Muscle of arm (tissue), 12 donors: Measurements from ENCODE around the gene KCNJ11. TPM values are rescaled to one million over a fixed set of nuclear protein-coding genes. Genes with fewer than 3 reads are reported as not detected.

Source experiments
- DNase-seq: peaks from one replicate; pipeline ENCODE4 v3.0.0-alpha.2; 2013
- polyA plus RNA-seq, 12 donors: library from polyadenylated mRNA; unstranded; fragments of 120-200 nt; gene quantifications; one replicate each; pipeline ENCODE4 v1.2.1, GENCODE V29; 2013; ENCODE audit not compliant: insufficient read length in 12 of 12

KCNJ11 gene
- polyA plus RNA-seq, 12 donors: 5.5 to 28.1 (median 12.4) TPM; not detected in 1

DNA sequence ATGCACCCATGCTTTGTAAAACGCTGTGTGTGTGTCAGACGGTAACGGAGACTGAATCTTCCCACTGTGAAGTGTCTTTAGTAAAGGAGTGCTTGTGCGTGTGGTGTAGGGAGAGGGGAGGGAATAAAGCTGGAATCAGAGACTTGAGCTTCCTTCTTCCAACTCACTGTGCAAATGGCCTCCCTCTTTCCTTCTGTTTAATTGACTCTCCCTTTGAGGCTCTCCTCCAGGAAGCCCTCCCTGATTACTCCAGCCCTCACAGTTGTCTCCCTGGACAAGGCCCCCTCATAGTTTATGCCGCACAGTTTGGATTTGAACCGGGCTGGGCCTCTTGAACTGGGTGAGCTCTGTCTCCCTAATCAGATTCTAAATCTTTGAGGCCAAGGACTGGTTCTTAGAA lies 23.0 kb upstream of the KCNJ11 start:
- DNase-seq: no peak

DNA sequence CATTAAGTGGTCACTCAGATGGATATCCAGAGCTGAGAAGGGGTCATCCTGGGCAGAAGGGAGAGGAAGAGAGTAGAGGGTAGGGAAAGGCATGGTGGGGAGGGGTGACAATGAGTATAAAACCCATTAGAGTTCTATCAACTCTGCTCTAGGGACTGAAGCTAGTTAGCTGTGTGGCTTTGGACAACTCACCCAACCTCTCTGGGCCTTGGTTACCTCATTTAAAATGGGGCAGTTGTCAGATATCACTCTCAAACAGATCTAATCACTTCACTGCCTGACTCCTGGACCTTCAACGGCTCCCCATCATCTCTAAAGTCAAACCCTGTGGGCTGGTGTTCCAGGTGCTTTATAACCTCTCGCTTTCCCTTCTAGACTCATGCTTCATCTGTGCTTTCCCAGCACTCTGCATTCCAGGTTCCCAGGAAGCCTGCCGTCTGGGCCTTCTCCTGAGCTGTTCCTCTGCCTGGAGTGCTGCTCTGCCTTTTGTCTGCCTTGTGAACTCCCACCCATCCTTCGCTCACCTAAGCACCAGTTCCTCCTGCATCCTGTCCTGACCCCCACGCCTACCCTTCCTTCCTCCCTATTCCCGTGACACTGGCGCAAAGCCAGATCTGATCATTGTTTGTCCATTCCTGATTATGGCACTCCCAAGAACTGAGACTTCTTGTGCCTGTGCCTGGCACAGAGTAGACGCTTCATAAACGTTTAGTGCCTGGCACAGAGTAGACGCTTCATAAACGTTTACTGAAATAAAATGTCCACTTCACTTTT lies 22.3 kb upstream of the KCNJ11 start:
- no peak for DNase-seq

DNA sequence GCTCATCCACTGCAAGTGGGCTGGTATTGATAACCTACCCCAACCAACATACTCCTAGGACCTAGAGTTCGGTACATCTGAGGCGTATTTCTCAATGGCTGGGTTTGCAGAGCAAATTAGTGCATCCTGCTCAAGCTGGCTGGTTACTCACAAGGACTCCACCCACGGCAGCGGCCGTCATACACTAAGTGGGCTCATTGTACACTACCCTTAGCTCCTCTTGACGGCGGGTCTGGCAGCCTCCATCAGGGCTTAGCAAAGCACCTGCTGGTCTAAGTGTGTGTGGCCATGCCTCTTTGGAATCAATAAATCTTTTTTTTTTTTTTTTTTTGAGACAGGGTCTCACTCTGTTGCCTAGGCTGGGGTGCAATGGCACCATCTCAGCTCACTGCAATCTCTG lies 20.2 kb upstream of the KCNJ11 start:
- DNase-seq: no peak

DNA sequence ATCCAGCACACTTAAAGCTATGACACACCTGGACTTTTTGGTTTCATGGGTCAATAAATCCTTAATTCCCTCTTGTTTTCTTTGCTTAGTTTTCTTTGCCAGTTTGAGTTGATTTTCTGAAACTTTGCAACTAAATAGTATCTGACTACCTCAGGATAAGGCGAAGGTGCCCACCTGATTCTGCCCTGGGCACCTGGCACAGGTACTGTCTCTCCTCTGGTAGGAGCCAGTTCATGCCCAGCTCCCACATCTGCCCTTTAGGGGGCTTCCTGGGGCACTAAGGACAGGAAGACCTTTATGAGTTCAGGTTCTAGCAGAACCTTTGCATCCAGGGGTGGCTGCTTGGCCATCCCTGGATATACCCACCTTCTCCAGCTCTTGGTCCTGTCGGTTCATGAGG lies 19.6 kb upstream of the KCNJ11 start:
- no peak for DNase-seq

DNA sequence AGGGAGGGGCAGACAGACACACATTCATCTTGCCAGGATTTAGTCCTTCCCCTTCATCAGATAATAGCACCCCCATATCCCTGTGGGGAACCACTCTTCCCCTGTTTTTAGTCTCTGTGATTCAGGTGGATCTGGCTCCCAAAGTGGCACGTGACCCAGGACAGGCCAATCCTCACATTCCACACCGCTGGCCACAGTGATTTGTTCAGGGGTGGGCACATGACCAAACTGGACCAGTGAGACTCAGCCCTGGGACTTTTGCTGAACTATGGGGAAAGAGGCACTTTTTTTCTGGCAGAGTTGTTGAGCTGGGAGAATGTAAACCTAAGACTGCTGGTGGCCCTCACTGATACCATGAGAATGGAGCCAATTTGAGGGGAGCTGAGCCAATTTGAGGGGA lies 19.1 kb upstream of the KCNJ11 start:
- no peak for DNase-seq

DNA sequence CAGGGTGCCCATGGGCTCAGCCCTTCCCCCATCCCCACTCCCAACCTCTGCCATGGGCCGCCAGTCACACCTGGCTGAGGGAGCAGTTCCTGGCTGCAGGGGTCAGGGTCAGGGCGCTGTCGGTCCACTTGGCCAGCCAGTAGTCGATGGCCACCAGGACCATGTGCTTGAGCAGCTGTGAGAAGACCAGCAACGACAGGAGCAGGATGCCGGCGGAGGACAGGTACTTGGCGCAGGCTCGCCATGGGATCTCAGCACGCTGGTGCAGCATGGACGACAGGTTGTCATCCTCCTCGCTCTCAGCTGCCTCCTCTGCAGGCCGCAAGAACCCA lies 18.3 kb upstream of the KCNJ11 start:
- no peak for DNase-seq

DNA sequence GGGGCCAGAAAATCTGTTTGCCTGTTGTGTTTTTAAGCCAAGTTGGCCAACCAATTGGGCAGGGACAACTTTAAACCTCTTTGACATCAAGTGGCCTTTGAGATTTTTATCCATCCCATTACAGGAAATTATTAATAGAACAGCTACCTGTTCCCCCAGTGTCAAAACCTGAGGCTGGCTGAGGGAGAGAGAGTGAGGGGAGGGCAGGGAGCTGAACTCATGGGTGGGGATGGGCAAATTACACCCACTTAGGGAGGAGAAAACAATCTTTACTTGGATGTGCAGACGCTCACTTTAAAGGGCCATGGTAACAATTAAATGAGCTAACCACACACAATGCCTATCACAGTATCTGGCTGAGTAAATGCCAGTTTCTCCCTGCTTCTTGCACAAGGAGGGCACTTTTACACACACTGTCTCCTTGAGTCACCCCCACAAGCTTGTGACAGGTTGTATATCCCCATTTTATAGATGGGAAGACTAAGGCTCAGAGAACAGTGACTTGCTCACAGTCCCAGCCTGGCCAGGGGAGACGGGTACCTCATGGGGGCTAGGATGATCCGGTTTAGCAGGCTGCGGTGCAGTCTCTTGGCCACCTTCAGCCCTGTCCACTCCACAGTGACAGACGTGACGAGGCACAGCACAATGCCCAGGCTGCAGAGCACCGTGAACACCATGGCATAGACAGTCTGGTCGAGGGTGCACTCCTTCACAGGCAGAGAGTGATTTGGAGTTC lies 17.8 kb upstream of the KCNJ11 start:
- DNase-seq: no peak

DNA sequence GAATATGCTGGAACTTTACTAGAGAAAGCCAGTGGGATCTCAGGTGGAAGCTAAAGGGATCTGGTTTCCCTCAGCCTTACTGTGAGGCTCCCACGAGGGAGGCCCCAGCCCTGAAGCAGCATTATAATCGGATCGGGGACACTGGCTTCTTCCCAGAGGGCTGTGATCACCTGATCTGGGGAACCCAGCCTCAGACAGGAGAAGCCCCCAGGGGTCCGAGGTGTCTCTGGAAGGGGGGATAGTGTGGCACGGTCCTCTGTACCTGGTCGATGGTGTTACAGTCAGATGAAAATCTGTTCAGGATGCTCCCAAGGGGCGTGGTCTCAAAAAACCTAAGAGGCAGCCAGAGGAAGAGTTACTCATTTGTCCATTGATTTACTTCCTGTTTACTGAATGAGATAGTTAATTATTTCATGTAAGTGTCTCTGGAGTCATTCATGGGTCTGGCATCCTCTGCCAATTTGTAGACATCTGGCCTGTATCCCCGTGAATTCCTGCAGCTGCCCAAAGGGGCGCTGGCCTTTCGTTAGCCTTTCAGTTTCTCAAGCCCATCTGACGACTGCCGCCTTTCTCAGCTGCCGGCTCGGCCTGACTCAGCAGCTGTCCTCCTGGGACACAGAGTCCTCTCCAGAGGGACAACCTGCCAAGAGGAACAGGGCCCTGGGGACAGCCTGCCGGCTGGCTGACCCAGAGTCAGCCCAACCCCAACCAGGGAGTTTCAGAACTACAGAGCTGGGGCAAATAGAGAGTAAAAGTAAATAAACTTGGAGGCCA lies 17.0 kb upstream of the KCNJ11 start:
- no peak for DNase-seq

DNA sequence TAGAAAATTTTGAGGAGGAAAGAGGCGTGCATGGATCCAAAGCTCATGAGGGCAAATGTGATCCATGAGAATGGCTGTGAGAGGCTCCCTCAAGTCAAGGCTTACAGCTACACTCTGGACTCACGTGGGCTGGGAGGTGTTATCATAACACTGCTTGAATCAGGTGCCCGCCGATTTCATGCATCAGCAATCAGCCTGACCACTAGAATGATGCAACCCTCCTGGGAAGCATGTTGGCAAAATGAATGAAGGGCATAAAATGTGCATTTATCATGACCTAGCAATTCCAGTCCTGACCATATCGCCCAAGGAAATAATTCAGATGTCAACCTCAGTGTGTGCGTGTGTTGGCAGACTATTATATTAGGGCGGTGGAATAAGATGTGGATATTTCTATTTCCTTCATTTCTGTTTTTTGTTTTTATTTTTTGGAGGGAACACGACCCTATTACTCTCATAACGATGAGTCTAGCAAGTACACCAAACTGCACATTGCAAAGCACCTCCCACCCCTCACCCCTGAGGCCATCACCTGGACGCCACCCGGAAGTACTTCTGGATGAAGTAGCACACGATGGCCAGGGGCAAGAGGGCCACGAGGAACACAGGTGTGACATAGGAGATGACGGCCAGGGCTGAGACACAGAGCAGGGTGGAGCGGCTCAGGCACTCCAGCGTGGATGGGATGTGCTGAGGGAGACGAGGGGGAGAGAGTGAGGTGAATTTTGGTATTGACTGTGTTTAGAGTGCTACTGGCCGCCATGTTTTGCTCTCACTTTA lies 15.7 kb upstream of the KCNJ11 start:
- DNase-seq: no peak

DNA sequence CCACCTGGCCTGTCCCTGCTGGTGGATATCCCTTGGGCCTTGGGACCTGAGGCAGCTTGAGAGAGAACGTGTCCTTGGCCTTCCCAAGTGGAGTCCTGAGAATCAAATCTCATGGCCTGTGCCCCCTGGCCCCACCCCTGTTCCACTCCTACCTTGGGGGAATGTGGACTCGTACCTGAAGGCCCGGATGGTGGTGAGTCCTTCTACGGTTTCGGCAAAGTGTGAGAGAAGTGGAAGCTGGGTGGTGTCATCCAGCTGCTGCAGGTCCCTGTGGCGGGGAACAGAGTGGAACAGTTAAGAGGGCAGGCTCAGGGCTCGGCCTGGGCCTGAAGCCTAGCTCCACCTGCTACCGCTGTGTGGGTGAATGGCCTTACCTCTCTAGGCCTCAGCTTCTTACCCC lies 14.0 kb upstream of the KCNJ11 start:
- DNase-seq: no peak

DNA sequence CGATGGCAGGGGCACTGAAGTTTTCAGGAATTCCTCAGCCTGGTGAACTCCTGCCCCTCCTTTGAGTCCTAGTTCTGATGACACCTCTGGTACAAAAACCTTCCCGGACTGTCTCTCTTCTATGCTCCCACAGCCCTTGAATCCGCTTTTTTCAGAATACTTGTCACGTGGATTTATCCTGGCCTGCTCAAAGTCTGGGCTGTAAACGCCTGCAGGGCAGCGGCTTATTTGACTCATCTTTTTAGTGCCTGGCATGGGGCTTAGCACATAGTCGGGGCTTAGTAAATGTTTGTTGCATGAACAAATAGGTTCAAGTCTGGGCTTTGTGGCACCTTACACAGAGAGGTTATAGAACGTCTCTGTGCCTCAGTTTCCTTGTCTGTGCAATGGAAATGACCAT lies 13.4 kb upstream of the KCNJ11 start:
- DNase-seq: no peak

DNA sequence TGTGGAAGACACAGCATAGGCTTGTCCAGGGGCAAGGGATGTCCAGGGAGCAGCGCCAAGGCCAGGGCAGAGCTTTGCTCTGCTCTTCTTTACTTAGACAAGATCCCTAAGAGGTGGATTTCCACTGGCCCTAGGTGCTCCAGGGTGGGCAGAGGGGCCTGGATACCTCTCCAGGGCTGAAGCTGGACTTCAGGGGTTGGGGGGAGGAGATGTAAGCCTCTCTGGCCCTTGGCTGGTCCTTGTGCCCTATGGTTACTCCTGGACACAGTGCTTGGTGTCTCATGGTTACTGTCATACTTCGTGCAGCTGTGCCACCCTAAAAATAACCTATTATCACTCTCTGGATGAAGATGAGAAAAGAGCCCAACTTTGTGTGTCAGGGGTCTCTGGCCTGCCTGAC lies 12.9 kb upstream of the KCNJ11 start:
- no peak for DNase-seq

DNA sequence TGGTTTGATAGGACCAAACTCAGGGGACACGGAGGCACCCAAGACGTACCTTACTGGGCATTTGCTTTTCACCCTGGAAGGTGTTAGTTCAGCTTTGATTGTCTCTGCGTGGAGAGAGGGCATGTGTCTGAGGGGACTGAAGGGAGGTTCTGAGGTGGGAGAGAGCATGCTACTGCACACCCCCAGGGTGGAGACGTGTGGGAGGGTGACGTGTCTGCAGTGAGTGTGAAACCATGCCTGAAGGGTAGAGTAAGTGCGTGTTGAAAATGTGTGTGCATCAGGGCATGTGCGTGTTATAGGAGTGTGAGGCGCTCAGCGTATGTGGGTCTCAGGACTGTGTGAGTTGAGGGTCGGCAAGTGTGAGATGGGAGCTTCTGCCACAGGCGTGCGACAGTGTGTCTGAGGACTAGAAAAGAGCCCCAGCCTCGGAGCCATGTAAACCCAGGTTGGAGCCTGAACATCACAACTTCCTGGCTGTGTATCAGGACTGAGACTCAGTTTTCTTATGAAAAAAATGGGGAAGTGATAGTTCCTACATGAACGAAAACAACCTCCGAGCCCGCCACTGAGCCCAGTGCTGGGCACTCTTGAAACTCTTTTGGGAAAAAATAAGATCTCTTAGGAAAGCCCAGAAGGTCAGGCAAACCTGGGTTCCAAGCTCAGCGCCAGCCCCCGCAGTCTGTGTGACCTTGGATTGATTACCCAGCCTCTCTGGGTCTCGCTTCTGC lies 11.8 kb upstream of the KCNJ11 start:
- no peak for DNase-seq

DNA sequence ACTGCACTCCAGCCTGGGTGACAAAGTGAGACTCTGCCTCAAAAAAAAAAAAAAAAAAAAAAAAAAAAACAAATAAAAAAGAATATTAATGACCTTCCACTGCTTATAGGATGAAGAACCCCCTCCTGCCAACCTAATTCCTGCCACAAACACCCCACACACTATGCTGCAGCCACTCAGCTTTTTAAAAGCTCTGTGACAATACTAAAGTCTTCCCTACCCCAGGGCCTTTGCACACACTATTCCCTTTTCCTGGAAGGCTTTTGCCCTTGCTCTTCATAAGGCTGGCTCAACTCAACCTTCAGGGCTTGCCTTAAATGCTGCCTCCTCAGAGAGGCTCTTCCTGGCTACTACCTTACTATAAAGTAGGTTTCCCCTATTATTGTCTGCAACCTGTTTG lies 10.8 kb upstream of the KCNJ11 start:
- DNase-seq: no peak

DNA sequence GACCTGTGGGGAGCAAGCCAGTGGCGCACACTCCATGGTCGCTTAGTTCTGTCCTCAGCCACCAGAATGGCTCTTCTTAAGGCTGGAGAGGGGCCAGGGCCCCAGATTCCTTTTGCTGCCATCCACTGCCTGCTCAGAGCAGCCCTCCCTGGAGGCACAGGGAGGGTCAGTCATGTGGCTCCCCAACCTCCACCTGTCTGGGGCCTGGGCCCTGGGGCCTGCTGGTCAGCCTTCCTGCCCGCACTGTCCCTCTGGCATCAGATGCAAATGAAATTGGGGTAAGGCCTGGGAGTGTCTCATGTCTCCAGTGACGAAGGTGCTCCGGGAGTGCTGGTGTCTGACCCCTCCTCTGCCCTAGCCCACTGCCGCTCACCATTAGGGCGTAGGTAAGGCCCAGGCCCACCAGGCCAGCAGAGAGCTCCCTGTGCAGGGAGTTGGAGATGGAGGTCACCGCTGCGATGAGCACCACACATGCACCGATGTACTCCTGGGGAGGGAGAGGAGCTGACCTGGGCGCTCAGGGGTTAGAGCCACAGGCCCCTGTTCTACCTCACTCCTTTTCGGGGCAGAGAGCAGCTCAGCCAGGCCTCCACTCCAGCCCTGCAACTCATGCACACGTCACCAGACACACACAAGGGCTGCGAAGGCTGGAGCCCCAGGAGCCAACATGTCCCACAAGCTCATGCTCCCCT lies 9.0 kb upstream of the KCNJ11 start:
- no peak for DNase-seq

DNA sequence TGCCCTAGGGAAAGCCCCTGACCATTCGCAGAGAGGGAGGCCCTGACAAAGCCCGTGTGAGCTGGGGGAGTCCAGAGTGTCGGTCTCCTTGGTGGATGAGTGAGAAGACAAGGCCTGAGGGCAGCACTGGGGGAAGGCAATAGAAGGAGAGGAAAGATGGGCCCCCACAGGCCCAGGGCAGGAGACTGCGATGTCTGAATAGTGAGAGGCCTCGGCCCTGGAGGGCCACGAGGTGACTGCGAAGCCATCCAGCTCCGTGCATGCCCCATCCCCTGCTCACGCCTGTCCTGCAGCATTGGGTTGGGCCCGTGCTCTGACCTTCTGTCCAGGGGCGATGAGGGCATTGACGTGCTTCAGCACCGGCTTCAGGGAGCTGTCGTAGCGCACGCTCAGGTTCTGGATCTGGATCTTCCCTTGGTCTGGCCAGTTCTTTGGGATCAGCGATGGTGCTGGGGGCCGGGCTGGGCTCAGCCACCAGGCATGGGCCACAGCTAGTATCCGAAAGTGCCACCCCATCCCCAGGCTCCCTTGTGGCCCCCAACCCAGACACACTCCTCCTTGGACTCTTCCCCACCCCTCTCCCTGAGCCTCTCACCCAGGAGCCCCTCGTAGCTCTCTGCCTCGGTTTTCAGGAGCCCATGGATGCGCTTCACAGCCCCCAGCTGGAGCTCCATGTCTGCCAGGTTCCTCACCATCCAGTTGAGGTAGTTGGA lies 8.3 kb upstream of the KCNJ11 start:
- no peak for DNase-seq

DNA sequence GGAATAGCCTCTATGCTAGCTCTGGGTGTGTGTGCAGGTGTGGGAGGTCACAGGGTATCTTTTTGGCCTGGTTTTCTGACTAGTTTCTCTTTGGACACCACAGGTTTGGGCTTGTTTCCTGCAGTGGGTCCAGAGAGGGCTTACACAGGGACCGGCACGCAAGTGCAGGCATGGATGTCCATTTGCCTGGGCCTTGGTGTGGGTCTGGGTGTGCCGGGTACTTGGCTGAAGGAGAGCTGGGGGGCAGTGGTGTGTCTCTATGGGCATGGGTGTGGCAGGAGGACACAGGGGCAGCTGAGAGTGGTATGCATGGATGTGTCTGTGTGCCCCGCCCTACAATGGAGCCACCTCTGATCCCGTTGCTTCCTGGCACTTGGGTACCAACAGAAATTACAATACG lies 7.5 kb upstream of the KCNJ11 start:
- DNase-seq: no peak

DNA sequence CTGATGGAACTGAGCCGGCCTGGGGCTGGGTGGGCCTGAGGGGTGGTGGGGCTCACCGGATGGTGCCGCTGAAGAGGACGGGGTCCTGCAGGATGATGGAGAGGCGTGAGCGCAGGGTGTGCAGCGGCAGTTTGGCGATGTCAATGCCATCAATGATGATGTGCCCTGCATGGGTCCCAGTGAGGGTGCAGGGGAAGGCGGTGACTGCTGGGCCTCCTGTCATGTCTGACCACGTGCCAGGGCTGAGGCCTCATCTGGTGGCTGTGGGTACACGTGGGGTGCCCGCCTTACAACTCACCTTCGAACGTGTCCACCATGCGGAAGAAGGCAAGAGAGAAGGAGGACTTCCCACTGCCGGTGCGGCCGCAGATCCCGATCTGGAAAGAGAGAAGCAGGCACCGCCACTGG lies 7.1 kb upstream of the KCNJ11 start:
- DNase-seq: no peak

DNA sequence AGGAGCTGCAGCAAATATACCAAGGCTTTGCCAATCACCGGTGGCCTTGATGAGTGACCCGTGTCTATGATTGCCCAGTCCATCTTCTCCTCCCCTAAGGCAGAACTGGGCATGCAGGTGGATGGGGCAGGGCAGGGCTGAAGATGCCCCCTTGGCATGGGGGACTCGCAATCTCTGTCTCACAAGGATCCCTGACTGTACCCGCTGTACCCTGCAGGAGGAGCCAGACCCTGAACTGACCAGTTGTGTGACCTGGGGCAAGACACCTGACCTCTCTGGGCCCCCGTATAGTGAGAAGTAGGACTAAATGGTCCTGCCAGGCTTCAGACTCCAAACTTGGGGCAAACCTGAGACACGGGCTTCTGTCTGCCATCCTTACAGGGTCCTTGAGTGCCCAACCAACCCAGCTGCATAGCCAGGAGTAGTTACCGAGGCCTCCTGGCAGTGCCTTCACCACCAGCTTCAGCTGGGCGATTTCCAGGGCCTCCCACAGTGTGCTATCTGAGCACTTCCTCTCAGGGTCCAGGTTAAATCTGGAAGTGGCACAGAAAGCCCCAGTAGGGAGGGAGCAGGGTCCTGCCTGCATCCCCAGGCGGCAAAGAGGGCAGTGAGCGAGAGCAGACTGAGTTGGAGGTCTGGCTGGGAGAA lies 6.4 kb upstream of the KCNJ11 start:
- no peak for DNase-seq

DNA sequence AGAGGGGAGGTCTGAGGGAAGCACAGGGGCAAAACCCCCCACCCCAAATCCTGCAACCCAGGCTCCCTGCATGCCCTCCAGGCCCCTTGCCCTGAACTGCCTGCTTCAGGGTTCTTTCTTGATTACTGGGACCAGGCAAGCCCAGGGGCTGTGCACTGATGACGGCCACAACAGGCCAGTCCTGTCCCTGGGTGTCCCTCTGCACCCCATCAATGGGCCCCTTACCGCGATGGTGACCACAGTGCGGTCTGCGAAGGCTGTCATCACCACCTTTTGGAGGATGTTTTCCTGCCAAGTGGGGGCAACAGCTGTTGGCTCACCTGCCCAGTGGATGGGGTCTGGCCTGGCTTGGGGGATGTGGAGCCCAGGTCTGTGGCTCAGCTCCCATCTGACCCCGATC lies 5.0 kb upstream of the KCNJ11 start:
- DNase-seq: no peak
